Stimulated activated CD8-positive, alpha-beta memory T cell treated with anti-CD3 and anti-CD28 coated beads, Interleukin-7, amount 100 ng/mL, for 24 hours (primary cell): ENCODE measurements around the gene SIRT3.
A peak's percentile ranks its signal among the peaks of the same experiment; 100 is the strongest.

ENCODE experiments used
- DNase-seq: peaks from one replicate; pipeline ENCODE4 v3.0.0-alpha.2; 2020; ENCODE audit warnings: low read depth

The SIRT3 gene

DNA sequence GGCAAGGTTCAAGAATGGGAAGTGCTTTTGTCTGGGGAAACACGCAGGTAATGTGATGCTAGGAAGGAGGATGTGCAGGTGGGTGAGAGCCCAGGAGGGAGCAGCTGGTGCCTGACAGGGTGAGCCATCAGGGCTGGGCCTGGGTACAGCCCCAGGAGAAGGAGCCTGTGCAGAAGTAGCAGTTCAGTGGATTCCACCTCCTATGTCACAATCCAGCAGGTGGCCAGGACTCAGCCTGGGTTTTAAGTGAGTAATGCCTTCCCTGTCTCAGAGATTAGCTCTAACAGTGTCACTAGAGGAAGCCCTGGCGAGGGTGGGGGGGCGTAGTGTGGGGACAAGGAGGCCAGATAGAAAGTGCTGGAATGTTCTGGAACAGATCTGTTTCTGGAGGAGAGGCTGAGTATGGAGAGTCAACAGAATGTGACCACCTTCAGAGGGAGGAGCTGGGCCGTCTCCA lies 20.5 kb downstream of the SIRT3 start:
- no peak for DNase-seq

DNA sequence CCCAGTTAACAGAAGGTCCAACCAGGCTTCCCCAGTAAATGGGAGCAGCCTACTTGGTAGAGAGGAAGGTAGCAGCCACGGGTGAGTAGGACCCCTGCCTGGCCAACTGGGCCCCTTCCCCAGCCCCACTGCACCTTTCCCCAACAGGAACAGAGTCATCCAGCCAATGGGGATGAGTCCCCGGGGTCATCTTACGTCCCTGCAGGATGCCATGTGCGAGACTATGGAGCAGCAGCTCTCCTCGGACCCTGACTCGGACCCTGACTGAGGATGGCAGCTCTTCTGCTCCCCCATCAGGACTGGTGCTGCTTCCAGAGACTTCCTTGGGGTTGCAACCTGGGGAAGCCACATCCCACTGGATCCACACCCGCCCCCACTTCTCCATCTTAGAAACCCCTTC lies 22.1 kb downstream of the SIRT3 start:
- no peak for DNase-seq

DNA sequence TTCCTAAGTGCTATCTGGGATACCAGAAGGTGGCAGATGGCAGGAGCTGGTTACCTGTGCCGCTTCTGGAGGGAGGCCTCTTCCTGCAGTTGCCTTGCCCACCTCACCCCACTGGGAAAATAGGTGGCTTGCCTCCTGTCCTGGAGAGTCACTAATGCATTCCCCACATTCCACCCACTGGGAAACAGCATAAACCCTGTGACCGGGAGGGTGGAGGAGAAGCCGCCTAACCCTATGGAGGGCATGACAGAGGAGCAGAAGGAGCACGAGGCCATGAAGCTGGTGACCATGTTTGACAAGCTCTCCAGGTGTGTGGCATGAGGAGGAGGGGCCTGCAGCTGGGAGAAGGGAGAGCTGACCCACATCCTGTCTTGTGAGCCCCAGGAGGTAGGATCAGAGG lies 23.0 kb downstream of the SIRT3 start:
- DNase-seq, result no peak

DNA sequence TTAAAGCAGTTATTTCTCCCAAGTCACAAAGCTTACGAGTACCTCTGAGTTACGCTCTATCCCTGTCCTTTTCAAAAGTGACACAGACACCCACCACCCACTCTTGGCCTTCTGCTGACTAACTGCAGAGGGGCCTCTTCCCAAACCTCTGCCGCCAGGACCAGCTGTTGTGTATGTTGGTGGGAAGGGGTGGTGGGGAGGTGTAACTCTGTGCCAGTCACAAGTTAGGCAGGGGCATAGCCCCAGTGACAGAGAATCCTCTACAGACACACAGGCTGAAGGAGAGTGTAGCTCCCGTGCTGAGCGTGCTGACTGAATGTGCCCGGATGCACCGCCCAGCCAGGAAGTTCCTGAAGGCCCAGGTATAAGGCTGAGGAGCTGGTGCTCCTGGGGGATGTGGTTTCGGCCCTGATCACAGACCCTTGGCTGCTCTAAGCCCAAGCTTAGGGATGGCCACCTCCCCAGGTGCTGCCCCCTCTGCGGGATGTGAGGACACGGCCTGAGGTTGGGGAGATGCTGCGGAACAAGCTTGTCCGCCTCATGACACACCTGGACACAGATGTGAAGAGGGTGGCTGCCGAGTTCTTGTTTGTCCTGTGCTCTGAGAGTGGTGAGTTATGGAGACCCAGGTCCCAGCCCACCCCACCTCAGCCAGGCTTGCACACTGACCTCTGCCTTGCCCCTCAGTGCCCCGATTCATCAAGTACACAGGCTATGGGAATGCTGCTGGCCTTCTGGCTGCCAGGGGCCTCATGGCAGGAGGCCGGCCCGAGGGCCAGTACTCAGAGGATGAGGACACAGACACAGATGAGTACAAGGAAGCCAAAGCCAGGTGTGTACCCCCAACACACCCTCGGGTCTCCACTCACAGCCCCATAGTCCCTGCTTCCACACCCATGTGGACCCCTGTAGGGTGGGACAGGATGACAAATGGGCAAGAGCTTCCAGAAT lies 23.7 kb downstream of the SIRT3 start:
- DNase-seq, result no peak

DNA sequence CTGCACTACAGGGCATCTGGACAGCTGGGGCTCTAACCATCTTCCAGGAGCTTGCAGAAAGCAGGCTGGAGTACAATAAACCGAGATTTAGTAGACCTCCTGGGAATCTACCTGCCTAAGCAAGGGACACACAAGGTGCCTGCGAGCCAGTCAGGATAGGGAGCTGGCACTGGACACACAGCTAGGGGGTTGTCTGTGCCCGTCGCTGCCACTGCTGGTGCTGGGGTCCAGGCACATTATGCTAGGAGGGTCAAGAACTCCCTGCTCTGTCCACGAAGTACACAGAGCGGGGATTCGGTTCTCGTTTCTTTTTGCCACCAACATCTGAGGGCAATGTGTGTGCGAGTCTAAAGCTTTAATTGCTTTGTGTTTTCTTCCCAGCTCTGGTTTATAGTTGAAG lies 24.4 kb downstream of the SIRT3 start:
- no peak for DNase-seq

DNA sequence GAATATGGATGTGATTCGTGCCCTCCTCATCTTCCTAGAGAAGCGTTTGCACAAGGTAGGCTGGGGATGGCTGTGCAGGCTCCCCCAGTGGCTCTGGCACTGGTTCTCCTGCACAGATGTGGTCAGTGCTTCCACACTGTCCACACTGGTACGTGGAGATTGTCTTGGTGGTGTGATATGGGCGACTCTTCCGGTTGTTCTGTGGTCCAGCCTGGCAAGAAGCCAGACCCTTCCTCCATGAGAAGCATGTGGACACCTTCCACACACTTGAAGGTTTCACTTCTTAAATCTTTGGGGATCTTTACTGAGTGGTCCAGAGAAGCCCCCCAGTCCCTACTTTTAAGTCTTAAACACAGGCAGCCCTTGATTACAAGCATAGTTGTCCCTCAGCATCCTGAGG lies 24.8 kb downstream of the SIRT3 start:
- no peak for DNase-seq

DNA sequence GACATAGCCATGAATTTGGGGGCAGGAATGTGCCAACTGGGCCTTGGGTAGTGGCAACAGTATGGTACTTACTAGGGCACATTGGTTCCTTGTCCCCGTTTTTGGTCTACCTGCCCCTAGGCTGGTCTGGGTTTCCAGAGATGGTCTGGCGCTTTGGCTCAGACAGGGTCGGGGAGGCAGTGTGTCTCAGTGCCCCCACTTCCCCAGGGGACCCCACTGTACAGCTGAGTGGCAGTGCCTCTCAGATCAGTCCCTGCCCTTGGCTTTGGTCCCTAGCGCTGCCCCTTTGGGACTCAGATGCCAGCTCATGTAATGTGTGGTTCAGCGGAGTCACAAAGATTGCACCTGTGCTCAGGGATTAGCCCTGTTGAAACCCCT lies 25.4 kb downstream of the SIRT3 start:
- DNase-seq, result no peak

DNA sequence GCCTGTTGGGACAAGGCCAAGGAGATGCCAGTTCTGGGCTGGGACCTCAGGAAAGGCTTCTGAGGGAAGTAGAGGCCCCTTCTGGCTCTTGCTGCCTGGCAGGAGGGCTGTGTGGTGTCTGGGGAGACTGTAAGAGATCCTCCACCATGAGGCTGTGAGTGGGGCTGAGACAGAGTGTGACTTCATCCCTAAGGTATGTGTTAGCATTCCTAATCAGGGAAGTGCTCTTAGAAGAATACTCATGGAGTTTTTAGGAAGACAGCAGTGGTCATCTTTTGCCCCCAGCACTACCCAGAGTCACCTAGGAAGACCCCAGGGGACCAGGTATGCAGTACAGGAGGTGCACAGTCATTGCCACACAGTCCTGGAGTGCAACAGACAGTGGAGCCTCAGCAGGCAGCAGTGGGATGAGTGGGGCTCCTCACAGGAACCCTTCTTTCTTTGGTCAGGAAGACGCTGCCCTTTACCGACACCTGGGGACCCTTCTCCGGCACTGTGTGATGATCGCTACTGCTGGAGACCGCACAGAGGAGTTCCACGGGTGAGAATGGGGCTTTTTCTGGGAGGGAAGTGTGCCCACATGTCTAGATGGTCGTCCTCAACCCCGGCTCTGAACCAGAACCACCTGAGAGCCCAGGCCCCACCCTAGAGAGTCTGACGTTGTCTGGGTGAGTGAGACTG lies 25.9 kb downstream of the SIRT3 start:
- DNase-seq, result no peak

DNA sequence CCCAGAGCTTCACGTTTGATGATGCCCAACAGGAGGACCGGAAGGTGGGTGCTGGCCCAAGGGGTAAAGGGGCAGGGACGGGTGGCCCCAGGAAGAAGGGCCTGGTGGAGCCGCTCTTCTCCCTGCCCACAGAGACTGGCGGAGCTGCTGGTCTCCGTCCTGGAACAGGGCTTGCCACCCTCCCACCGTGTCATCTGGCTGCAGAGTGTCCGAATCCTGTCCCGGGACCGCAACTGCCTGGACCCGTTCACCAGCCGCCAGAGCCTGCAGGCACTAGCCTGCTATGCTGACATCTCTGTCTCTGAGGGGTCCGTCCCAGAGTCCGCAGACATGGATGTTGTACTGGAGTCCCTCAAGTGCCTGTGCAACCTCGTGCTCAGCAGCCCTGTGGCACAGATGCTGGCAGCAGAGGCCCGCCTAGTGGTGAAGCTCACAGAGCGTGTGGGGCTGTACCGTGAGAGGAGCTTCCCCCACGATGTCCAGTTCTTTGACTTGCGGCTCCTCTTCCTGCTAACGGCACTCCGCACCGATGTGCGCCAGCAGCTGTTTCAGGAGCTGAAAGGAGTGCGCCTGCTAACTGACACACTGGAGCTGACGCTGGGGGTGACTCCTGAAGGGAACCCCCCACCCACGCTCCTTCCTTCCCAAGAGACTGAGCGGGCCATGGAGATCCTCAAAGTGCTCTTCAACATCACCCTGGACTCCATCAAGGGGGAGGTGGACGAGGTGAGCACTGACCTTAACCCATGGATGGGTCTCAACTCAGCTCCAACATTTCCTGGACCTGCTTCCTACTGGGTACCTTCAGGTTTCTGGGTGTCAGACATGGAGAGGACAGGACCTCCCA lies 26.6 kb downstream of the SIRT3 start:
- no peak for DNase-seq

DNA sequence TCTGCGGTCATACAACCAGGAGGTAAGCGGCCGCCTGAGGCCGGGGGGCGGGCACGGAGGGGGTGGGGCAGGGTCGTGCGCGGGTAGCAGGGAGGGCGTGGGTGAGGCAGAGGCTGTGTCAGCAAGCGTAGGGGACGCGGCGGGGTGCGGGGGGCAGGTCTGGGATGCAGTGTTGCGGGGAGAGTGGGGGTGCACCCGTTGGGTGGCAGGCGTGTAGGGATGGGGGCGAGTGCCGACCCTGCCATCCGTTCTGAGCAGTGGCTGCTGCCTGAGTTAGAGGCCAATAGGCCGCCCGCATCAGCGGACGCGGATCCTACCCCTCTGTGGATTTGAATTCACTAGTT lies 27.3 kb downstream of the SIRT3 start:
- no peak for DNase-seq

DNA sequence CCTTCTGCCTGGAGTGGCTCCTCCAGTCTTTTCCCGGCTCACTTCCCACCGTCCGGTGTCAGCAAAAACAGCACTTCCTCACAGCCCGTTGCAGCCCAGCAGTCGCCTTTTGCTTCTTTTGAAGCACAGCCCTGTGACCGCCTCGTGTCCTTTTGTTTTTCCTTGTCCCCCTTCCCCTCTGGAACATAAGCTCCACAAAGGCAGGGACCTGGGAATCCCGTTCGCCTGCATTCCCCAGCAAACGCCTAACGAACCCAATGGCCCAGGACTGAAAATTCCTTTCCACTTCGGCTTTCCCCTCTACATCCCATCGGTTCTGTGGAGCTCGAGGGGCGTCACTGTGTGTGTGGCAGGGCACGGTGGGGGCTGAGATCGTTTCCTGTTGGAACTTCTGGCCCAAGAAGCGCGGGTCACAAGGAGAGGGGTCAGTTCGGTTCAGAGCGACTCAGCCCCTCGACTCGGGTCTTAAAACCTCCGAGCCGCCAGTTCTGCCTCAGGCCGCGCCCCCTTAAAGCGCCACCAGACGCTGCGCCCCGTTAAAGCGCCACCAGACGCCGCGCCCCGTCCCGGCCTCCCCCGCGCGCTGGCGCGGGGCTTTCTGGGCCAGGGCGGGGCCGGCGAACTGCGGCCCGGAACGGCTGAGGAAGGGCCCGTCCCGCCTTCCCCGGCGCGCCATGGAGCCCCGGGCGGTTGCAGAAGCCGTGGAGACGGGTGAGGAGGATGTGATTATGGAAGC lies 27.8 kb downstream of the SIRT3 start:
- DNase-seq, result peak; percentile 56

DNA sequence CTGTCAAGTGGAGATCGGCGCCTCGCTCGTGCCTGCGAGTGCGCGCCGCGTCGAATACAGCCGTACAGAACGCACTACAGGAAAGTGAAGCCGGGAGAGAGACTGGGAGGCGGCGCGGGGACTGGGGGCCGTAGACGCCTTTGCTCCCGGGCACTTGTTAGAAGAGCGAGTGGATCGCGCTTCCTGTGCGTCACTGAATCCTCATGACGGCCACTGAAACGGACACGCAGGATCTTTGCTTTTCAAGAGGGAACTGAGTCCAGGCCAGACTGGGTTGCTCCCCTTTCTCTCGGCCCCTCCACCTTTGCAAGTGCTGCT lies 28.3 kb downstream of the SIRT3 start:
- no peak for DNase-seq

DNA sequence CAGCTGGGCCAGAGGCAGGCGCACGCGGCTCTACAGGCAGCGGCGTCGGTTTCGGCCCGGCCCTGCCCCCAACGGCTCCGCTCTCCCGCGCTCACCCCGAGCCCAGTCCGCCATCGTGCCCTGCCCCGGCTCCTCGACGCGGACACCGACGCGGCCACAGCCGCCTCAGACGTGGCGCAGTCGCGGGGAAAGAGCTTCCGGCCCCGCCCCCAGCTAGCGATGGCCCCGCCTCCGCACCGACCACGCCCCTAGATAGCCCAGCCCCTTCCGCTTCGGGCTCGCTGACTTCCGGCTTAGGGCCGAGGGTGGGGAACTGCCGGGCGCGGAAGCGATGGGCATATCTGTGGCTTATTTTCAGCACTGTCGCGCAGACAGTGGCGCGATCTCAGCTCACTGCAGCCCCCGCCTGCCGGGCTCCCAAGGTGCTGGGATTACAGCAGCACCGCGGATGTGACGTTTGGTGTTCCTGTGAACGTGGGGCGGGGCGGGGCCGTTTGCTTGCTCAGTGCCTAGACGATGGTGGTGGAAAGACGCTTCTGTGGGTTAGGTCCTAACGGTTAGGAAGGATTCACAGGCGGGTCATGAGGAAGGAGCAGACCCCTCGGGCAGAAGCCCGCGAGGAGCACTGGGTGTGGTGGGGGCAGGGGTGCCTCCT lies 28.8 kb downstream of the SIRT3 start, which contains the start of the genes BET1L and RIC8A:
Gene BET1L, minus strand, starts transcription at position 192 of the 655 bp plus-strand sequence. Its CDS starts 78 bp downstream, at position 114.
Gene RIC8A, plus strand, starts transcription at position 501 of the 655 bp plus-strand sequence. CDS start 1,147 bp downstream, outside the sequence.
- DNase-seq, result peak; percentile 90

DNA sequence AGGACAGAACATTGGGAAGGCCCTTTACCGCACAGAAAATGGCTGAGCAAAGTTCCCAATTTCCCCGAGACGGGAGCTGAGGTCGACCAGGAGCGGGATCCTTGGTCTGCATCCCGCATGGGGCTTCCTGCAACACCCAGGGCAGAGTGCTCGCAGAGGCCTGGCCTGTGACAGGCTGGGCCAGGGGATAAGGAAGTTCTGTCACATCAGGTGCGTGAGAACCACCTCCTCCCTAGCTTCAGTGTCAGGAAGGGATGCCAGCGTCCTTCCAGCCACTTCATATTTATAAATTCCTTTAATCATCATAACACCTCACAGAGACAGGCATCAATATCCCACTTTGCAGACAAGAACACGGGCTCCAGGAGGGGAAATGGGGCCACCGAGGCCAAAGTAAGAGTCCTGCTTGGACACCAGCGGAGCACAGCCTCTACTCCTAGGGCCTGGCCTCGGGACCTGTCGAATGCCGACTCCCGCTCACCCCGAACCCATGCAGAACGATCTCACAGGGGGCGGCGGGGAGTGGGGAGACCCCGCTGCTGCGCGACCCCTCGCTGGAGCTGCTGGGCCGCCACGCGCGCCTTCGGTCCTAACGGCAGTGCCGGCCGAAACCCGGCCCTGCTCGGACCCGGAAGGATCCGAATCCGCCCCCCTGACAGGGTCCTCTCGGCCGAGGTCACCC lies 29.5 kb downstream of the SIRT3 start:
- no peak for DNase-seq

DNA sequence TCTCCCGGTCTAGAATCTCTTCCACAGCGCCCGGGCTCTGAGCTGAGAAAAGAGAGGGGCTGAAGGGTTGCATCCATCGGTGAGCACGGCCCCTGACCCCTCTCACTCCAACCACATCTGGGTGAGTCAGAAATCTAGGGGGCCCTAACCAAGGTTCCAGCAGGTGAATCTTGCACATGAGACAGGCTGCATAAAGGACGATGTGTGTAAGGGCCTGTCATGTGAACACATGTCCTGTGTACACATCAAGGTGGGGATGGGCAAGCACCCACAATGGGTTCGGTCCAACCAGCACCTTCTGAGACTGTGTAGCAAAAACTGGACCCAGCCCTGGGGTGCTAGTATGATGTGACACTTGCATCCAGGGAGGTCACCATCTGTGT lies 30.1 kb downstream of the SIRT3 start:
- DNase-seq, result no peak

DNA sequence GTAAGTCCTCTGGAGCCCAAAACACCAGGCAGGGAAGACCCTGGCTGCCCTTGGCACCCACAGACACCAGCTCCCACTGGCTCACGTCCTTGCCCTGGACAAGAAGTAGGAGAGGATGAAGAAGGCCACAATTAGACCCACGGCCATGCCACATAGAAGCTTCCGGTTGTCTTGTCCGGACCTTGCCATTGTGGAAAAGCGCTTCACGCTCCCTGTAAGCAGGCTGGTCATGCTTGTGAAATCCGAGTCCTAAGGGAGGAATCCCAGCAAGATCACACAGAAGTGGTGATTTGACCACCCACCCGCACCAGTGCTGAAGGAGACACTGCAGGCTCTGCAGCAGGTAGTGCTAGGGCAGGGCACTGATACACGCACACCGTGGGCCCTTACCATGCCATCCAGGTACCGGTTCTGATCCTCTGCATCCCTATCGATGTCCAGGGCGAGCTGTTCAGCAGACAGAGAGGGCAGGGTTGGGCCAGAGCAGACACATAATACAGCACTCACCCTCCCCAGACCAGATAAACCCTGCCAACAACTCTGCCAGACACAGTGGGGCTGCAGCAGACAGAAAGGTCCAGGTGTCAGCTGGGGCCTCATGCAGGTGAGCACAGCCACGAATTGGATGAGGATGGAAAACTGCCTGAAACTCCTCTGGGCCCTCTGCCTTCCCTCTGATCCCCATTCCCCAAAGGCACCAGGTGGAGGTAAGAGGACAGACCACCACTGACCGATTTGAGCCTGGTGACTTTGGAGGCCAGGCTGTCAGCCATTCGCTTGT lies 30.7 kb downstream of the SIRT3 start:
- no peak for DNase-seq

DNA sequence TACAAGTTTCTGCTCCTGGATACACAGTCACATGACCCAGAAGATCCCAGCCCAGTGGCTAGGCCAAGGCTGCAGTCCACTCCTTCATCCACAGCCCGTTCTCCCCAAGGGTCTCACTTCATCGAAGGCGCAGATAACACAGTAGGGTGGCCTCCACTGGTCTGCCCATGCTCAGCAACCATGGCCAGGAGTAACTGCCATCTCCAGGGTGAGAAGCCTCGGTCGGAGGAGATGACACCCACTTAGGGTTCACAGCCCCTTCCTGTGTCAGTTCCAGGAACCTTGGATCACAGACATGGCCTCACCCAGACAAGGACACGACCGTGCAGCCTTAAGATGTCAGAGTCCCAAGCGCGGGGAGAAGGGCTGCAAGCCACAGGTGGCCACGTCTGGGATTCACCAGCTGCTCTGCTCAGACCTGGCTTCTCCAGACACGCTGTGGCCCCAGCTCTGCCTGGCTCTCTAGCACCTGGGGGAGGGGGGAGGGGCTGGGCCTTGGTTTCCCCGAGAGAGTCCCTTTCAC lies 31.5 kb downstream of the SIRT3 start:
- DNase-seq, result no peak

DNA sequence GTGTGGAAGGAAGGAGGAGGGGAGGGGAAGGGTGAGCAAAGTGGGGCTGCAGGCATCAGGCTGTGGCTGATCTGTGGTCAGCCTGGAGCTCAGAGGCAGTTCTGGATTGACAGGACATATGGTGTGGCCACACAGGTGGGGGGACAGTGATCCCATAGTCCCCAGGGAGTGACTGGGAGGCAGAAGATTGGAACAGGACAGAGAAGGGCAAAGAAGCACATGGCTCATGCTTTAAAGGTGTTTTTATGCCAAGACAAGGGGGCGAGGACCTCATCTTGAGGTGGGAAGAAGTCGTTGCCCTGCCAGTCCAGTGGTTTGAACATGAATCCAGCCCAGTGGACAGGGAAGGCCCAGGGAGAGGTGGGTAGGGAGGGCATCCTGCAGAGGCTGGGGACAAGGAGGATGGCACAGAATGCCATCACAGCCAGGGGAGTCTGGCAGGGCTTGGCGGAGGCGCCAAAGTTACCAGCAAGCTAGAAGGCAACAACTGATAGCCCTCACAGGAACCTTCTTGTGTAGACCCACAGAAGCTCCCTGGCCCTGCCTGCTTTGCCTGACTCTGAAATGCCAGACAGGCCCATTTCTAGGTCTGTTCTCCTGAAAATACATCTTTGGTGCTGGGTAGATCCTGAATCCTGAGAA lies 32.1 kb downstream of the SIRT3 start:
- no peak for DNase-seq
